ENCODE results near the gene EXOSC2.

EXOSC2 gene

GRCh38 chr9:130699047-130699446 is 5.5 kb downstream of the EXOSC2 start:
- no peak for DNase-seq

- peak; percentile 70 for DNase-seq
These were observed 7.8 kb downstream of the EXOSC2 start for GRCh38 chr9:130701059-130702022.

GRCh38 chr9:130703501-130703900 is 9.9 kb downstream of the EXOSC2 start:
- DNase-seq: no peak

- peak; percentile 69 for DNase-seq
These were observed 13.8 kb downstream of the EXOSC2 start for GRCh38 chr9:130707225-130707976.

DNA sequence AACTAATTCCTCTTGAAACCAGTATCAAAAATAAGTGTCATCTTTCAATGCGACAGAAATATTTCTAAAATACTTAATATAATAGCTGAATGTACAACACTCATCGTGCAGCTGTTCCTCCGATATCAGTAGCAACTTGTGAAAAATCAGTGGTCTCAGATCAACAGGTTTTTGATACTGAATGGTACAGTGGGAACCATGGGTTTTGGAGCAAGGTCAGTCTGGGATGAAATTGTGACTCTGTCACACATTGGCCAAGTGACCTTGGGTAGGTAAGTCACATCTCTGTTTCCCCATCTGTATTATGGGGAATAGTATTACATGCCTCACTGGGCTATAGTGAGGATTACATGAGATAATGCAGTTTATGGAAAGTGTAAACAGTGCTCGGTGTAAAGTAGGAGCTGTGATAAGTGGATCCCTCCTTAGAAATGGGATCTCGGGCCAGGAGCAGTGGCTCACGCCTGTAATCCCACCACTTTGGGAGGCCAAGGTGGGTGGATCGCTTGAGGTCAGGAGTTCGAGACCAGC is 17.3 kb downstream of the EXOSC2 start:
- no peak for DNase-seq

DNA sequence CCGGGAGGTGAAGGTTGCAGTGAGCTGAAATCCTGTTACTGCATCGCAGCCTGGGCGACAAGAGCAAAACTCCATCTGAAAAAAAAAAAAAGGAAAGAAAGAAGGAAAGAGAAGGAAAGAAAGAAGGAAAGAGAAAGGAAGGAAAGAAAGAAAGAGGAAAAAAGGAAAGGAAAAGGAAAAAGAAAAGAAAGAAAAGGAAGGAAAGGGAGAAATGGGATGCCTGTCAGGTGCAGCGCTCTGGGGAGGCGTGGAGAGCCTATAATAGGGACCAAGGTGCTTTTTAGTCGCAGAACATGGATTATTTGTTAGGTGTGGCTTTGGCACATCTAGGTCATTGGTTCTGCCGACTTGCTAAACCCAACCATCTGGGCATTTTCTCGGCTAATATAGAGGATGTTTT is 17.9 kb downstream of the EXOSC2 start:
- DNase-seq: no peak

DNA sequence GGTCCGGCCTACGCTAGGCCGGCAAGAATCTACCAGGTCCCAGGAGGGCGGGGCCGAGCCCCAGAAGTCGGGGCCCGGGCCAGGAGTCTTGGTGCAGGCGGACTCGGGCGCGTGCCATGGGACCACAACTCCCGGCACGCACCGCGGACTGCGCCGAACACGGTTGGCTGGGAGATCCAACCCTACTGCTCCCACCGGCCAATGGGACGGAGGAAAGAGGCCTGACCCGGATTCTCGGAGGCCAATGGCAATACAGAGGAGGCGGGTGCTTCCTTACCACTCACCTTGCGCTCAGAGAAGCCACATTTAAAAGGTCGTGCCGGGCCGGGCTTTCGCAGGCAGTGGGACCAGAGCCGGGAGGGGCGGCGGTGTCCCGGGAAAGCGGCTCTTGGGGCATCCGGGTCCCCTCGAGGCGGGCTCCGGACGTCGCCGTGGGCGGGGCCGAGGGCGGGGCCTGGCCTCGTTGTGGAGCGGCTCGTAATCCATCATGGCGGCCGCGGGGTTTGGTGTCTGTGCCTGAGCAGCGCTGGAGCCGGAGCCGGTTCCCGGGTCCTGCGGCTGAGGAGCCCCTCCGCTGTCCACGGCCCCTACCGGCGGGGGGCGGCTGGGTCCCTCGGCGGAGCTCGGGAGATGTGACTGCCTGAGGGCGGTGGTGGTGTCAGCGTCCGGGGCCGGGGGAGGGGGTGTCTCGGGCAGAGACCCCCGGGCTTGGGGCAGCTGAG is 19.1 kb downstream of the EXOSC2 start:
- DNase-seq: peak; percentile 99

GRCh38 chr9:130713286-130713960 is 19.8 kb downstream of the EXOSC2 start:
- DNase-seq: peak; percentile 63

DNA sequence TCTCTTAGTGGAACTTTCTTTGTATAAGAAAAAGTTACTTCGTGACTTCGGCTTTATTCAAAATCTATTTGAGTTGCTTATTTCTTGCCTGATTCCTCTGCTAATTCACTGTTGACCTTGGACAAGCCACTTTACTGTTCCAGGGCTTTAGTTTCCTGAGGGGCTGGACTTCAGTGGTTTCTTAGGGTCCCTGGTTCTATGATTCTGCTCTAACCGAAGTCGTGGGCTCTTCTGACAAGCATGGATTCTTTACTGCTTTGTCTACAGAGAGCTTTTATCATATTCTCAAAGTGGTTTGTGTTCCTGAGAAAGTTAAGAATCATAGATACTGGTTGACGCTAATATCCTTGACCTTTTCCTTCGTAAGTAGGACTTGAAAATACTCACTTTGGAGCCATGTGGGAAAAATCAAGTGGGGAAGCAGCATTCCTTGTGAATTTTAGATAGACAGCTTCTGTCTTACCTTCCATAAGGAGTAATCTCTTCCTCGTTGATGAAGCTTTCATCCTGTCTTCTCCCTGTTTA is 21.1 kb downstream of the EXOSC2 start:
- peak; percentile 16 for DNase-seq

DNA sequence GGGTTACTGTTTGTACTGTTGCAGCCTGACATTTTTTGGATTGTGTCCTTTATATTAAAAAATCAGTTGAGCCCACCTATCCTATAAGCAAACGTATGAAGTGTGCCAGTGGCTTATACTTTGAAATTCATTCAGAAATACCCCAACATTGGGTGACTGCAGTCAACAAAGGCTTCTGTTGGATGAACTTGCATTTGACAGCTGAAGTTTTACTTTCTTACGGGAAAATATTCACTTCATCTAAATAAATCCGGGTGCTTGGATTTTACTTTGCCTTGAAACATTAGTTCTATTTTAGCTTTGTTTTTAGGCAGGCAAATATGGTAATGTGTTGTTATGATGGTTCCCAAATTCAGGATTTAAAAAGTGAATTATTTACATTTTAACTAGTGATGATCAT is 21.7 kb downstream of the EXOSC2 start:
- DNase-seq: no peak

DNA sequence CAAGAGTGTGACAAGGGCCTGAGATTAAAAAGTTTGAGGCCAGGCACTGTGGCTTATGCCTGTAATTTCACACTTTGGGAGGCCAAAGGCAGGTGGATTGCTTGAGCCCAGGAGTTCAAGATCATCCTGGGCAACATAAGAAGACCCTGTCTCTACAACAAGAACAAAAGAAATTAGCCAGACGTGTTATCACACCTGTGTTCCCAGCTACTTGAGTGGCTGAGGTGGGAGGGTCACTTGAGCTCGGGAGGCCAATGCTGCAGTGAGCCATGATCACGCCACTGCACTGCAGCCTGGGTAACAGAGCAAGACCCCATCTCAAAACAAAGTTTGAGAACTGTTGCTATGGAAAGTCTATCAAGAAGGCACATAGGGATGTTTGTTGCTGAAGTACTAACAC is 25.0 kb downstream of the EXOSC2 start:
- DNase-seq: no peak

- DNase-seq: no peak
These were observed 27.2 kb downstream of the EXOSC2 start for GRCh38 chr9:130720762-130721161.

DNA sequence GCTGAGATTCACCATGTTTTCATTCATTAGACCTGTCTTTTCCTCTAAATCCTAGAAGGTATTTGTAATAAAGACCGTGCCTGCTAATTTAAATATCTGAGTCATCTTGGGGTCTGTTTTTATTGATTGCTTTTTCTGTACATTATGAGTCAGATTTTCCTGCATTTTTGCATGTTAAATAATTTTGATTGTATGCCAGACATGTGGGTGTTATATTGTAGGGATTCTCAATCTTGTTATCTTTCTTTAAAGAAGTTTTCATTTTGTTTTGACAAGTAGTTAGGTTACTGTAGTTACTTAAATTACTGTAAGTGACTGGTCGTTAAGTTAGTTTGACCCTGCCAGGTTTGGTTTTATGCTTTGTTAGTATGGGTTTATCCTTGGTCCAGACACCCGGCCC is 35.1 kb downstream of the EXOSC2 start:
- peak; percentile 76 for DNase-seq

- DNase-seq: no peak
These were observed 35.6 kb downstream of the EXOSC2 start for GRCh38 chr9:130729145-130729544.

DNA sequence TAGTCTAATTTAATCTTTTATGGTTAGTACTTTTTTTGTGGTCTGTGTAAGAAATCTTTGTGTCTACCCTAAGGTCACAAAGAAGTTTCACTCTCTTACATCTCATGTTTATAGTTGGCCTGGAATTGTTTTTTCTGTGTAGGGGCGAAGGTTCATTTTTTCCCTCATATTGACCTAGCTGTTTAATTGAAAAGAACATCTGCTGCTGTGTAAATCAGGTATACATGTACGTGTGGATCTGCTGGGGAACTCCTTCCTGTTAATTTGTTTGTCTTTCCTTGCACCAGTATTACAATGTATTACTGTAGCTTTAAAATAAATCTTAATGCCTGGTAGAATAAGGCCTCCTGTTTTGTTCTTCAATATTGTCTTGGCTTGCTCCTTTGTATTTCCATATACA is 37.8 kb downstream of the EXOSC2 start:
- DNase-seq: no peak

- DNase-seq: no peak
These were observed 38.6 kb downstream of the EXOSC2 start for GRCh38 chr9:130732136-130732535.

- no peak for DNase-seq
These were observed 39.2 kb downstream of the EXOSC2 start for GRCh38 chr9:130732793-130733221.

DNA sequence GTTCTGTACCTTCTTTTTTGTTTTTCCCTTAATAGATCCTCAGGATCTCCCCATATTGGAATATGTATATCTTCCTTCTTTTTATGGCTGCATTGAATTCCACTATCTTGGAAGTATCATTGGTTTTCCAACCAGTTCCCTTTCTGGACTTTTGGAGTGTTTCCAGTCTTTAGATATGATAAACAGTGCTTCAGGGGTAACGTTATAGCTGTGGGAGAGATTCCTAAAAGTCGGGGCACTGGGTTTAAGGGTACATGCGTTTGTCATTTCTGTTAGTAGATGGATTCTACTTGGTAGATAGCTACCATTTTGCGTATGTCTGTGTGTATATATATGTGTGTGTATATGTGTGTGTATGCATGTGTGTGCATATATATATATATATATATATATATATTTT is 42.0 kb downstream of the EXOSC2 start:
- no peak for DNase-seq

DNA sequence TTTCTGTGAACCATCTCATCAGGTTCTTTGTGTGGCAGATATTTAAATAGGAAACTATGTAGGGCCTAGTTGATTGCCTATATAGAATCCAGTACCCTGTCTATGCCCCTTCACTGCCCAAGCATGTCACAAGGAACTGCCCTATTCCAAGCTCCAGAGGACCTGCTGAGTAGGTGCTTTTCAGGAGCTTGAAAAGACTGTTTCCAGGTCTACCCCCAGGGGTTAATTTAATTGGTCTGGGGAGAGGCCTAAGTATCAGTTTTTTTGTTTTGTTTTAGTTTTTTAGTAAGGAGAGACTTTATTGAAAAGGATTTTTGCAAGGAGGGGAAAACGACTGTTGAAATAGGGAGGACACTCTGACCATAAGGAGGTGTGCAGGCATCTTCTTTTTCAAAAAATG is 43.3 kb downstream of the EXOSC2 start:
- DNase-seq: no peak

DNA sequence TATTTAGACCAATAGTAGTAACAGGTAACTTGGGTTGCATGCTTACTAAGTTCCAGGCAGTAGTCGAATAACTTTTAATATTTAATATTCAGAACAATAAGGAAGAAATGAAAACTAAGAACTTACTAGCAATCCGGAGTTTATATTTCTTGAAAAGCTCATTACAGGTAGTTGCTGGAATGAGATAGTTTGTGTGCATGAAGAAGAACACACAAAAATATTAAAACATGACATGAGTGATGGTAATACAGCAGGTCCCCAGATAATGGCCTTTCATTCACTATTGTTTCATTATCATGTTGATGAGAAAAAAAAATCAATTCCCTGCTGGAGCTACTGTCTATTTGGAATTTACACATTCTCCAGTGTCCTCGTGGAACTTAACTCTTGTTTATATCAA is 44.7 kb downstream of the EXOSC2 start:
- DNase-seq: no peak

DNA sequence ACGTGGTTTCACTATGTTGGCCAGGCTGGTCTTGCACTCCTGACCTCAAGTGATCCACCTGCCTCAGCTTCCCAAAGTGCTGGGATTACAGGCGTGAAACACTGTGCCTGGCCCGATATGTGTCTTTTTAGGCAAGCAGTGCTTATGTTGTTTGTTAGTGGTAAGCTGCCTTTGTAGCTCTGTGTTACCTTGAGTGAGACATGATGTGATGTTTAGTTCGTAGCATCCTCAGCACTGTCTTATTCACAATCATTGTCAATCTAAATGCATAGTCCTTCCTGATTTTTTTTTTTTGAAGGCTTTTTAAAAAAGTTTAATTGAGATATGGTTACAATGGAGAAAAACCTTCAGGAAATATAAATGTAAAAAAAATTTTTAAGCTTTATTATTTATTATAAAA is 45.5 kb downstream of the EXOSC2 start:
- DNase-seq: no peak

Data from EL (cell line).